Vagina (tissue), 2 donors: ENCODE results near the gene NTM.

Experiments used
- POLR2A ChIP-seq, 2 donors: fragments of 450-650 bp; IDR thresholded peaks; one replicate each; pipeline ENCODE4 v1.6.1; 2017; ENCODE audit warnings: antibody characterized with exemption in 2 of 2, mild to moderate bottlenecking in 2 of 2, moderate library complexity in 2 of 2
- POLR2AphosphoS5 ChIP-seq, 2 donors: sonication (generic); formaldehyde crosslinking; IDR thresholded peaks; one replicate each; pipeline ENCODE4 v1.9.0; 2017; ENCODE audit warnings: antibody characterized with exemption in 2 of 2, mild to moderate bottlenecking in 2 of 2, low read depth in 1 of 2; ENCODE audit not compliant: insufficient read depth in 1 of 2
- TF ChIP-seq, protein P1 (sequence below), 3 experiments: fragments of 450-650 bp in 2 of 3; fragments of 200-600 bp in 1 of 3; sonication (generic) in 1 of 3; IDR thresholded peaks; one replicate each; pipeline ENCODE4 v1.5.1; 2017 to 2019; ENCODE audit warnings: antibody characterized with exemption in 3 of 3, mild to moderate bottlenecking in 2 of 3, moderate library complexity in 2 of 3

DNA sequence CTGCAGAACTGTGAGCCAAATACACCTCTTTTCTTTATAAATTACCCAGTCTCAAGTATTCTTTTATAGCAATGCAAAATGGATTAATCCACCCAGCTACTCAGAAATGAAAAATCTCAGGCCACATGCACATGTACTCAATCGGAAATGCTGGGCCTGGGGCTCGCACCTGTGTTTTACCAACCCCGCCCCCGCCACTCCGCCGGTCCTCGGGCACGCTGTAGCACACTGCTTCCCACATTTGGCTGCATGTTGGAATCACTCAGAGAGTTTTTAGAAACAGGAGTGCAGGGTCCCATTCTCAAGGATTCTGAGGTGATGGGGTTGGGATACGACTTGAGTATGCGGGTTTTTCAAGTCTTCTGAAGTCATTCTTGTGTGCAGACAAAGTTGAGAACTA is 284.4 kb downstream of the NTM start:
- TF ChIP-seq, protein P1, sequence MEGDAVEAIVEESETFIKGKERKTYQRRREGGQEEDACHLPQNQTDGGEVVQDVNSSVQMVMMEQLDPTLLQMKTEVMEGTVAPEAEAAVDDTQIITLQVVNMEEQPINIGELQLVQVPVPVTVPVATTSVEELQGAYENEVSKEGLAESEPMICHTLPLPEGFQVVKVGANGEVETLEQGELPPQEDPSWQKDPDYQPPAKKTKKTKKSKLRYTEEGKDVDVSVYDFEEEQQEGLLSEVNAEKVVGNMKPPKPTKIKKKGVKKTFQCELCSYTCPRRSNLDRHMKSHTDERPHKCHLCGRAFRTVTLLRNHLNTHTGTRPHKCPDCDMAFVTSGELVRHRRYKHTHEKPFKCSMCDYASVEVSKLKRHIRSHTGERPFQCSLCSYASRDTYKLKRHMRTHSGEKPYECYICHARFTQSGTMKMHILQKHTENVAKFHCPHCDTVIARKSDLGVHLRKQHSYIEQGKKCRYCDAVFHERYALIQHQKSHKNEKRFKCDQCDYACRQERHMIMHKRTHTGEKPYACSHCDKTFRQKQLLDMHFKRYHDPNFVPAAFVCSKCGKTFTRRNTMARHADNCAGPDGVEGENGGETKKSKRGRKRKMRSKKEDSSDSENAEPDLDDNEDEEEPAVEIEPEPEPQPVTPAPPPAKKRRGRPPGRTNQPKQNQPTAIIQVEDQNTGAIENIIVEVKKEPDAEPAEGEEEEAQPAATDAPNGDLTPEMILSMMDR (IDR thresholded peaks at IDR 0.05), result no peak
- TF ChIP-seq POLR2AphosphoS5 (IDR thresholded peaks at IDR 0.05; ENCODE audit: insufficient read depth in 1 of 2, low read depth in 1 of 2), result no peak
- TF ChIP-seq POLR2A (IDR thresholded peaks at IDR 0.05), result no peak
